ENCODE measurements around the gene PKP1. TPM values are rescaled to one million over a fixed set of nuclear protein-coding genes. Genes with fewer than 3 reads are reported as not detected.
A peak's percentile ranks its signal among the peaks of the same experiment; 100 is the strongest.

The PKP1 gene
- total RNA-seq, 1 donor from 2014 or later, result 0.03 TPM

GRCh38 chr1:201307231-201307630, 23.9 kb downstream of the PKP1 start:
- no peak for ATAC-seq

GRCh38 chr1:201307760-201308499, 24.6 kb downstream of the PKP1 start:
- ATAC-seq (no peak), DNase-seq (ENCODE audit: low spot score) (no peak)

More at GRCh38 chr1:201307231-201307630, 23.9 kb downstream of the PKP1 start:
- no peak for DNase-seq (ENCODE audit: low spot score)

DNA sequence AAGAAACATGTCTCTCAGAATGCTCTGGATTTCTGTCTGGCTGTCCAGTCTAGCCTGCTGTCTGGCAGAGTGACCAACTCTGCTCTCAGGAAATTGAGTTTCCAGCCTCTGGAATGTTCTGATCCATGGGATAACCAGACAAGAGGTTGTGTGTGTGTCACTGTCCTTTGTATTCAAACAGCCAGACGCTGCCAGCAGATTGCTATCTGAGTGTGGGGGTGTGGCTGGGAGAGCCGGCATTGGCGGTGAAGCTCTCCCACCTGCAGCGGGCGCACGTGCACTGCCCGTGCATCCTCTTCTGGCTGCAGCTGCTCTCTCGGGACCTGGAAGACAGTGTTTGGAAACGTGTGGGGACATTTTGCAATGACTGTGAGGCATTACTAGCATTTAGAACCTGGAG, 26.1 kb downstream of the PKP1 start:
- ATAC-seq (peak; percentile 95), DNase-seq (ENCODE audit: low spot score) (peak; percentile 95)

- ATAC-seq (no peak), DNase-seq (ENCODE audit: low spot score) (peak; percentile 46)
These were observed 27.1 kb downstream of the PKP1 start for GRCh38 chr1:201310251-201310985.

- no peak for ATAC-seq
These were observed 27.7 kb downstream of the PKP1 start for GRCh38 chr1:201310986-201311355.

DNA sequence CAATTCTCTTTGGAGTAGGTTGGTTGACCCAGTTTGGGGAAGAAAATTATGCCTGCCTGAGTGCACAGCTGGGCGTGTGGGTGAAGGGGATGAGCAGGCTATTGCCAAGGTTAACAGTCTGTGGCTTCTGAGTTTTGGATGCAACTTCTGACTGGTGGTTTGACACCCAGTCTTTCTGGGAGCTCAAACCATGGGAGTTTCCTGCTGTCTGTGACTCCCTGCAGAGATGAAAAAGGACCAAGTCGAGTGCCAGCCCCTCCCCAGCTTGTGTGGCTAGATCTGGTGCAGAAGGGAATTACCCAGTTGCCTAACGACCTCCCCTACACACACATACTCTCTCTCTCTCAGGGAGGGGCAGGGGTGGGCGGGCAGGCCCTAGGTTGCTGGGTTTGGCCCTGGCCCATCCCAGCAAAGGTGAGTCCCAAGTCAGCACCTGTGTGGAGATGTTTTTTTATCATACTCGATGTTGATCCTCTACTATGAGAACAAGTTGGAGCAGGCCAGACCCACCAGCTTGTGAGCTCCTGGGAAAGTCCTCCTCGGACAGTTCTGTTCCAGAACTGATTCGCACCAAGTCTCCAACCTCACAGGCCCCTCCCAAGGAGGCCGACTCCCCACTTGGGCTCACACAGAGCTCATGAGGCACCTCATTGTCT, 28.2 kb downstream of the PKP1 start:
- no peak for DNase-seq (ENCODE audit: low spot score)

More at GRCh38 chr1:201310986-201311355, 27.7 kb downstream of the PKP1 start:
- DNase-seq (ENCODE audit: low spot score), result no peak

DNA sequence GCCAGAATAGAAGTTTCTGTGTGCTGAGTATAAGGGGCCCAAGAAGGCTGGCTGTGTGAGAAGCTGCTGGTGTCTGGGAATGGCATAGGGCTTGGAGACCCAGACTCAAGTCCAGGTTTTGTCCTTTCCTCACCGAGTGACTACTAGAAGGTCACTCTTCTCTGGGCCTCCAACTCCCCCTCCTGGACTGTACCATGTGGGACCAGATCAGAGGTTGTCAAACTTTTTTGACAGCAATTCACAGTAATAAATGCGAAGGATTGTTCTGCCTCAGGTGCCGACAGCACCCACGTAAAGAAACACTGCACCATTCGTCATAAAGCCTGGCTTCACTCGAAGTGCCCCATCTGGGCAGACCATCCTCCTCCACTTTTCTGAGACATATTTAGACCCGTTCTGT, 29.0 kb downstream of the PKP1 start:
- no peak for DNase-seq (ENCODE audit: low spot score)
- ATAC-seq, result no peak

More for the DNA sequence above, 28.2 kb downstream of the PKP1 start:
- ATAC-seq, result no peak

GRCh38 chr1:201313086-201313485, 29.8 kb downstream of the PKP1 start:
- DNase-seq (ENCODE audit: low spot score) (no peak), ATAC-seq (no peak)

DNA sequence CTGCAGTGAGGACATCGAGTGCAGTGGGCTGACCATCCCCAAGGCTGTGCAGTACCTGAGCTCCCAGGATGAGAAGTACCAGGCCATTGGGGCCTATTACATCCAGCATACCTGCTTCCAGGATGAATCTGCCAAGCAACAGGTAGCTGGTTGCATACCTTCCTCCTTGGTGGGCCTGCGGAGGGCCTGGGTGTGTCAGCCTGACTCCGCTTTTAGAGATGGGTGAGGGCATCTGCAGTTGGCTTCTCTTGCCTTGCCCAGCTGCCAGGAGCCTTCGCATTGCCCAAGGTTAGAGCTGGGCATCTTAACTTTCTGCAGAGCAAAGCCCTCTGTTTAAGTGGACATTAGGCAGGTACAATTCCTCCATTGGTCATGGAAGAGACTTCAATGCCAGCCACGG, 33.2 kb downstream of the PKP1 start:
- ATAC-seq, result no peak
- no peak for DNase-seq (ENCODE audit: low spot score)

GRCh38 chr1:201317551-201317950, 34.2 kb downstream of the PKP1 start:
- DNase-seq (ENCODE audit: low spot score), result no peak
- ATAC-seq, result no peak

- ATAC-seq (no peak), DNase-seq (ENCODE audit: low spot score) (no peak)
These were observed 35.4 kb downstream of the PKP1 start for GRCh38 chr1:201318504-201319340.

GRCh38 chr1:201319631-201320030, 36.3 kb downstream of the PKP1 start:
- no peak for ATAC-seq
- no peak for DNase-seq (ENCODE audit: low spot score)

GRCh38 chr1:201320168-201320788, 37.0 kb downstream of the PKP1 start:
- ATAC-seq (no peak), DNase-seq (ENCODE audit: low spot score) (no peak)

- ATAC-seq, result no peak
- no peak for DNase-seq (ENCODE audit: low spot score)
These were observed 38.6 kb downstream of the PKP1 start for GRCh38 chr1:201321826-201322390.

DNA sequence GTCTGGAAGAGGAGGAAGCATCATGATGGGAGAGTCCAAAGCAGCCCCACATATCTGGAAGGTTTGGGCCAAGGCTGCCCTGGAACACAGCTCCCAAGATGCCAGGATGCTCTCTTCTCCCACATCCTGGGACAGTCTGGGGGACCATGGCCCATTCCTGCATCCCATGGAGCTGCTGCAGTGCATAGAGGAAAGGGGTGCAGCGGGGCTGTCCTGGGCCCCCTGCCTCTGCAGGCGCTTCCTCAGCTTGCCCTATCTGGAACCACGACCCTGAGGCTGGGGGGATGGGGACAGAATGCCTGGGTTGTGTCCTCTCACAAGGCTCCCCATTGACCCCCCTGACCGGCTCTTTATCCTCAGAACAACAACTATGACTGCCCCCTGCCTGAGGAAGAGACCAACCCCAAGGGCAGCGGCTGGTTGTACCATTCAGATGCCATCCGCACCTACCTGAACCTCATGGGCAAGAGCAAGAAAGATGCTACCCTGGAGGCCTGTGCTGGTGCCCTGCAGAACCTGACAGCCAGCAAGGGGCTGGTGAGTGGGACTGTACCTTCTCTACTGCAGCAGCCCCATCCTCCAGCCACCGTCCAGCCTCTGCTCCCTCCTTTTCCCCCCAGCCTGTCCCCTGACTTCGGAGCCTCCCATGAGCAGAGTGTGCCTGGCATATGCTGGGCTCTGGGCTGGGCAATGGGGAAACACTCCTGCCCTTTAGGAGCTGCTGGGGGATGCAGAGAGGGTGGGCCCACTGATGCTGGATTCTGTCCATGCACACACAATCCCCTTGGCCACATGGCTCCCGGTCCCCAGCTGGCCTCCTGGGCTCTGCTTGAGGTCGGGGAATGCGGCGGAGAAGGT, 39.6 kb downstream of the PKP1 start:
- no peak for ATAC-seq

DNA sequence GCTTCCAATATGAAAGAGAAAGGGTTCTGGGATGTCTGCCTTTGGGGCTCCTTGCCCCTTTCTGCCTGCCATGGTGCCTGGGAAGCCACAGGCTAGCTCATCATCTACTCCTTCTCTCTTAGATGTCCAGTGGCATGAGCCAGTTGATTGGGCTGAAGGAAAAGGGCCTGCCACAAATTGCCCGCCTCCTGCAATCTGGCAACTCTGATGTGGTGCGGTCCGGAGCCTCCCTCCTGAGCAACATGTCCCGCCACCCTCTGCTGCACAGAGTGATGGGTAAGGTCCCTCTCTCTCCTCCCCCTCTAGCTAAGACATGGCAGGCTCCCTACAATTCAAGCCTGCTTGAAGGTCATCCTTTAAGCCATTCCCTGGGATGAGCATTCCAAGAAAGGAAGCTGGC, 41.0 kb downstream of the PKP1 start:
- DNase-seq (ENCODE audit: low spot score) (no peak), ATAC-seq (no peak)

More for the DNA sequence above, 39.6 kb downstream of the PKP1 start:
- no peak for DNase-seq (ENCODE audit: low spot score)

DNA sequence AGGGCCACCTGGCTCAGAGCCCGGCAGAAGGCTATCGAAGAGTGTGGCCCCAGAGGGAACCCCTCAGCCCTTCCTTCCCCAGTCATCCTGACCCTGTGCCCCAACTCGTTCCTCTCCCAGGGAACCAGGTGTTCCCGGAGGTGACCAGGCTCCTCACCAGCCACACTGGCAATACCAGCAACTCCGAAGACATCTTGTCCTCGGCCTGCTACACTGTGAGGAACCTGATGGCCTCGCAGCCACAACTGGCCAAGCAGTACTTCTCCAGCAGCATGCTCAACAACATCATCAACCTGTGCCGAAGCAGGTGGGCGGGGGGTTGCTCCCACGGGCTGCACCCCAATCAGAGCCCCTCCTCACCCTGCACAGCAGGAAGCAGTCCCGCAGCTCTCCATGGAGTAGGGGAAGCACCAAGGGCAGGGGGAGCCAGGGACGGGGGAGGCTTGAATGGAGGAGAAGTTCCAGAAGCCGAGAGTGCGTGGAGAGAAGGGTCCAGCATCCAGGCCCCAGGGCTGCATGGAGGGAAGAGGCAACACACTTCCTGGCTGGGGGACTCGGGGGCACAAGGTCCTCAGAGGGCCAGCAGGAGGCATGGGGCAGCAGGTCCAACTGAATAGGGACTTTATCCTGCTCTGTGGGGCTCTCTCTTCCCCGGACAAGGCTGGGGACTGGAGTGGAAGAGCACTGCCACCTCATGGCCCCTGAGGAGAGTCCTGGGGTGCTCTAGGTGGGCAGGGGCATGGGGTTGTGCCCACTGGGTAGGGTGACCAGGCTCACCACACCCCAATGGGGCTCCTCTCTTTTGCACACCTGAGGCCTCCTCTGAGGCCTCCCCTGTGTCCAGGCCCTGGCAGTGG, 41.7 kb downstream of the PKP1 start:
- DNase-seq (ENCODE audit: low spot score) (no peak), ATAC-seq (no peak)

- ATAC-seq (no peak), DNase-seq (ENCODE audit: low spot score) (no peak)
These were observed 42.4 kb downstream of the PKP1 start for GRCh38 chr1:201325678-201326060.
